H9 (cell line): Measurements from ENCODE around the gene CEP112. TPM values are rescaled to one million over a fixed set of nuclear protein-coding genes. Genes with fewer than 3 reads are reported as not detected.

Experiments
- DNase-seq: peaks from one replicate; pipeline ENCODE4 v3.0.0-alpha.2; 2017
- H2AFZ ChIP-seq: one replicate; pipeline ENCODE4 v1.6.1; 2013; ENCODE audit warnings: mild to moderate bottlenecking, low read length, control low read depth, moderate library complexity
- H2AK5ac ChIP-seq: 2 replicates; pipeline ENCODE4 v1.6.1; 2013; ENCODE audit warnings: low read length, control low read depth, mixed read lengths; ENCODE audit not compliant: insufficient read length
- H2BK120ac ChIP-seq: one replicate; pipeline ENCODE4 v1.6.1; 2013; ENCODE audit warnings: low read depth, mild to moderate bottlenecking, low read length, control low read depth, inconsistent platforms; ENCODE audit not compliant: poor library complexity, severe bottlenecking
- H2BK12ac ChIP-seq: 2 replicates; pipeline ENCODE4 v1.6.1; 2013; ENCODE audit warnings: low read length, control low read depth, mixed read lengths, low read depth; ENCODE audit not compliant: insufficient read length
- H2BK15ac ChIP-seq: 2 replicates; pipeline ENCODE4 v1.6.1; 2013; ENCODE audit warnings: low read depth, low read length, control low read depth
- H2BK20ac ChIP-seq: one replicate; pipeline ENCODE4 v1.6.1; 2013; ENCODE audit warnings: low read depth, mild to moderate bottlenecking, low read length, control low read depth, inconsistent platforms; ENCODE audit not compliant: poor library complexity, severe bottlenecking
- H2BK5ac ChIP-seq: 2 replicates; pipeline ENCODE4 v1.6.1; 2013; ENCODE audit warnings: low read length, control low read depth, mixed read lengths; ENCODE audit not compliant: insufficient read length
- H3K14ac ChIP-seq: 2 replicates; pipeline ENCODE4 v1.6.1; 2013; ENCODE audit warnings: low read length, control low read depth; ENCODE audit not compliant: insufficient read depth
- H3K18ac ChIP-seq: 2 replicates; pipeline ENCODE4 v1.6.1; 2013; ENCODE audit warnings: low read depth, mild to moderate bottlenecking, mixed read lengths, low read length, control low read depth; ENCODE audit not compliant: insufficient read length
- H3K23ac ChIP-seq: 2 replicates; pipeline ENCODE4 v1.6.1; 2013; ENCODE audit warnings: low read length, control low read depth, mixed read lengths, low read depth; ENCODE audit not compliant: insufficient read length
- H3K23me2 ChIP-seq: 2 replicates; pipeline ENCODE4 v1.6.1; 2013; ENCODE audit warnings: low read depth, mild to moderate bottlenecking, mixed read lengths, low read length, control low read depth; ENCODE audit not compliant: insufficient read length, poor library complexity, severe bottlenecking
- H3K27ac ChIP-seq: 2 replicates; pipeline ENCODE4 v1.5.1; 2013; ENCODE audit warnings: low read length, control low read depth, mixed read lengths, low read depth; ENCODE audit not compliant: insufficient read length
- H3K27me3 ChIP-seq: 2 replicates; pipeline ENCODE4 v1.6.1; 2013; ENCODE audit warnings: low read length, control low read depth, inconsistent platforms; ENCODE audit not compliant: insufficient read depth
- H3K4ac ChIP-seq: 2 replicates; pipeline ENCODE4 v1.6.1; 2013; ENCODE audit warnings: low read depth, mild to moderate bottlenecking, control low read depth, inconsistent platforms, low read length, moderate library complexity
- H3K4me1 ChIP-seq: 2 replicates; pipeline ENCODE4 v1.6.1; 2013; ENCODE audit warnings: low read length, control low read depth, inconsistent platforms; ENCODE audit not compliant: insufficient read depth
- H3K4me2 ChIP-seq: 2 replicates; pipeline ENCODE4 v1.6.1; 2013; ENCODE audit warnings: low read length, control low read depth, mixed read lengths; ENCODE audit not compliant: insufficient read length, insufficient read depth
- H3K56ac ChIP-seq: 2 replicates; pipeline ENCODE4 v1.6.1; 2013; ENCODE audit warnings: low read depth, mild to moderate bottlenecking, mixed read lengths, low read length, control low read depth; ENCODE audit not compliant: insufficient read length
- H3K79me1 ChIP-seq: 2 replicates; pipeline ENCODE4 v1.6.1; 2013; ENCODE audit warnings: low read depth, mild to moderate bottlenecking, moderate library complexity, low read length, control low read depth, inconsistent platforms; ENCODE audit not compliant: insufficient read depth, poor library complexity, severe bottlenecking
- H3K79me2 ChIP-seq: 2 replicates; pipeline ENCODE4 v1.6.1; 2013; ENCODE audit warnings: low read length, control low read depth, inconsistent platforms; ENCODE audit not compliant: insufficient read depth
- H3K9ac ChIP-seq: 2 replicates; pipeline ENCODE4 v1.6.1; 2013; ENCODE audit warnings: low read length, control low read depth, mixed read lengths; ENCODE audit not compliant: insufficient read length; ENCODE audit errors: extremely low read depth
- H3K9me3 ChIP-seq: one replicate; pipeline ENCODE4 v1.6.1; 2013; ENCODE audit warnings: low read depth, low read length, inconsistent platforms; ENCODE audit not compliant: control insufficient read depth
- H3T11ph ChIP-seq: one replicate; pipeline ENCODE4 v1.6.1; 2013; ENCODE audit warnings: mild to moderate bottlenecking, low read length, control low read depth, inconsistent platforms
- H4K20me1 ChIP-seq: one replicate; pipeline ENCODE4 v1.6.1; 2013; ENCODE audit not compliant: control insufficient read depth, insufficient read length, insufficient read depth
- H4K5ac ChIP-seq: 2 replicates; pipeline ENCODE4 v1.6.1; 2013; ENCODE audit warnings: low read depth, mild to moderate bottlenecking, mixed read lengths, low read length, control low read depth; ENCODE audit not compliant: insufficient read length
- H4K8ac ChIP-seq: replicated peaks from 2 replicates; pipeline ENCODE4 v1.6.1; 2013; ENCODE audit warnings: low read length, control low read depth, mixed read lengths, low read depth; ENCODE audit not compliant: insufficient read length
- H4K91ac ChIP-seq: 2 replicates; pipeline ENCODE4 v1.6.1; 2013; ENCODE audit warnings: low read depth, mild to moderate bottlenecking, moderate library complexity, mixed read lengths, low read length, control low read depth; ENCODE audit not compliant: insufficient read length
- H3K27ac Mint-ChIP-seq, 3 experiments: 2 replicates in 2 of 3; 3 replicates in 1 of 3; pipeline ENCODE4 v1.8.0; 2020 to 2021; ENCODE audit warnings: mixed read lengths in 3 of 3, mild to moderate bottlenecking in 1 of 3, moderate library complexity in 1 of 3
- H3K27me3 Mint-ChIP-seq: 2 replicates; pipeline ENCODE4 v1.8.0; 2021; ENCODE audit warnings: low read depth, mild to moderate bottlenecking, moderate library complexity, mixed read lengths
- H3K36me3 Mint-ChIP-seq, 3 experiments: 2 replicates in 2 of 3; 3 replicates in 1 of 3; pipeline ENCODE4 v1.8.0; 2020 to 2021; ENCODE audit warnings: low read depth in 3 of 3, mixed read lengths in 3 of 3; ENCODE audit not compliant: insufficient read depth in 1 of 3
- H3K4me1 Mint-ChIP-seq, 2 experiments: 2 replicates each; pipeline ENCODE4 v1.8.0; 2020; ENCODE audit warnings: mixed read lengths in 2 of 2
- H3K4me3 Mint-ChIP-seq, 2 experiments: 2 replicates in 1 of 2; 3 replicates in 1 of 2; pipeline ENCODE4 v1.8.0; 2020 to 2021; ENCODE audit warnings: mild to moderate bottlenecking in 2 of 2, mixed read lengths in 2 of 2, moderate library complexity in 1 of 2
- H3K9me3 Mint-ChIP-seq, 2 experiments: 2 replicates in 1 of 2; 3 replicates in 1 of 2; pipeline ENCODE4 v1.8.0; 2020; ENCODE audit warnings: mild to moderate bottlenecking in 2 of 2, mixed read lengths in 2 of 2, moderate library complexity in 1 of 2
- WGBS: extraction: QIAGEN DNeasy Blood & Tissue Kit; methylation state at CpG from one replicate; pipeline ENCODE4 v1.1.7; 2013; ENCODE audit warnings: missing lambda C conversion rate, low lambda C conversion rate, mixed read lengths; ENCODE audit not compliant: insufficient read length; ENCODE audit errors: extremely low coverage; 5-methylcytosine and 5-hydroxymethylcytosine counted together
- total RNA-seq: library from RNA; stranded (reverse); gene quantifications from 2 replicates; pipeline ENCODE4 v1.2.1, GENCODE V29; 2021
- TF ChIP-seq, protein P1 (sequence below): fragments of 200-600 bp; sonication (generic); conservative IDR thresholded peaks from 3 replicates; pipeline ENCODE4 v1.8.0; 2021; ENCODE audit warnings: antibody characterized with exemption, mild to moderate bottlenecking

CEP112 gene
- total RNA-seq, 1 experiment from 2014 or later = 5.4 TPM

GRCh38 chr17:65638221-65638975, 553.5 kb downstream of the CEP112 start:
- Histone ChIP-seq H2AK5ac (no peak overlapping the region), H3K23me2 (no peaks in the 10 kb centered on the region), H2AFZ (no peak overlapping the region), H3K9ac (no peak overlapping the region), H2BK120ac (no peak overlapping the region), H3K79me2 (no peaks in the 10 kb centered on the region), H2BK5ac (no peak overlapping the region), H3K4ac (no peak overlapping the region), H3K27me3 (no peaks in the 10 kb centered on the region), H2BK20ac (no peak overlapping the region), H4K5ac (no peak overlapping the region), H3K18ac (no peak overlapping the region), H3K4me1 (no peaks in the 10 kb centered on the region; the same call in 1 of the 2 replicates), H4K8ac (no peak overlapping the region), H3K27ac (no peak overlapping the region), H3K23ac (no peak overlapping the region), H3K9me3 (no peaks in the 10 kb centered on the region), H2BK15ac (no peak overlapping the region), H3K14ac (no peak overlapping the region), H2BK12ac (no peak overlapping the region), H3K79me1 (no peaks in the 10 kb centered on the region), H3K56ac (no peak overlapping the region), H3T11ph (no peak overlapping the region), H3K4me2 (no peak overlapping the region), H4K91ac (no peak overlapping the region), H4K20me1 (no peaks in the 10 kb centered on the region)
- no CpG with 5 or more reads among the region's 9 CpGs for WGBS
- H3K4me1 Mint-ChIP-seq = peaks cover 13 to 15% of the 10 kb centered on the region in 2 experiments
- no peak for DNase-seq
- H3K4me3 Mint-ChIP-seq = no peak overlapping the region
- no peaks in the 10 kb centered on the region for H3K27me3 Mint-ChIP-seq
- H3K36me3 Mint-ChIP-seq = peaks cover 0 to 7% (median 7%) of the 10 kb centered on the region in 3 experiments; a peak in 5 of 7 replicates
- H3K9me3 Mint-ChIP-seq = peaks cover 6 to 7% of the 10 kb centered on the region in 2 experiments
- TF ChIP-seq, protein P1, sequence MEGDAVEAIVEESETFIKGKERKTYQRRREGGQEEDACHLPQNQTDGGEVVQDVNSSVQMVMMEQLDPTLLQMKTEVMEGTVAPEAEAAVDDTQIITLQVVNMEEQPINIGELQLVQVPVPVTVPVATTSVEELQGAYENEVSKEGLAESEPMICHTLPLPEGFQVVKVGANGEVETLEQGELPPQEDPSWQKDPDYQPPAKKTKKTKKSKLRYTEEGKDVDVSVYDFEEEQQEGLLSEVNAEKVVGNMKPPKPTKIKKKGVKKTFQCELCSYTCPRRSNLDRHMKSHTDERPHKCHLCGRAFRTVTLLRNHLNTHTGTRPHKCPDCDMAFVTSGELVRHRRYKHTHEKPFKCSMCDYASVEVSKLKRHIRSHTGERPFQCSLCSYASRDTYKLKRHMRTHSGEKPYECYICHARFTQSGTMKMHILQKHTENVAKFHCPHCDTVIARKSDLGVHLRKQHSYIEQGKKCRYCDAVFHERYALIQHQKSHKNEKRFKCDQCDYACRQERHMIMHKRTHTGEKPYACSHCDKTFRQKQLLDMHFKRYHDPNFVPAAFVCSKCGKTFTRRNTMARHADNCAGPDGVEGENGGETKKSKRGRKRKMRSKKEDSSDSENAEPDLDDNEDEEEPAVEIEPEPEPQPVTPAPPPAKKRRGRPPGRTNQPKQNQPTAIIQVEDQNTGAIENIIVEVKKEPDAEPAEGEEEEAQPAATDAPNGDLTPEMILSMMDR = no peak
- 0 out of 7 replicates have a peak overlapping the region, but pooled peaks of 1 of the 3 experiments have one; percentile 65 for H3K27ac Mint-ChIP-seq
